GM18868 (cell line): ENCODE measurements around the gene CWC15.
A peak's percentile ranks its signal among the peaks of the same experiment; 100 is the strongest.
"Not testable (repeated sequence)": the region's sequence is repeated elsewhere in the genome, so short reads cannot be mapped to it uniquely, and the experiment has no call there.

Experiments used
- ATAC-seq: cut with Tn5 transposase; IDR thresholded peaks from one replicate; pipeline ENCODE4 v1.9.1; 2021; ENCODE audit warnings: mild to moderate bottlenecking, moderate library complexity; ENCODE audit not compliant: unreplicated experiment

CWC15 gene

DNA sequence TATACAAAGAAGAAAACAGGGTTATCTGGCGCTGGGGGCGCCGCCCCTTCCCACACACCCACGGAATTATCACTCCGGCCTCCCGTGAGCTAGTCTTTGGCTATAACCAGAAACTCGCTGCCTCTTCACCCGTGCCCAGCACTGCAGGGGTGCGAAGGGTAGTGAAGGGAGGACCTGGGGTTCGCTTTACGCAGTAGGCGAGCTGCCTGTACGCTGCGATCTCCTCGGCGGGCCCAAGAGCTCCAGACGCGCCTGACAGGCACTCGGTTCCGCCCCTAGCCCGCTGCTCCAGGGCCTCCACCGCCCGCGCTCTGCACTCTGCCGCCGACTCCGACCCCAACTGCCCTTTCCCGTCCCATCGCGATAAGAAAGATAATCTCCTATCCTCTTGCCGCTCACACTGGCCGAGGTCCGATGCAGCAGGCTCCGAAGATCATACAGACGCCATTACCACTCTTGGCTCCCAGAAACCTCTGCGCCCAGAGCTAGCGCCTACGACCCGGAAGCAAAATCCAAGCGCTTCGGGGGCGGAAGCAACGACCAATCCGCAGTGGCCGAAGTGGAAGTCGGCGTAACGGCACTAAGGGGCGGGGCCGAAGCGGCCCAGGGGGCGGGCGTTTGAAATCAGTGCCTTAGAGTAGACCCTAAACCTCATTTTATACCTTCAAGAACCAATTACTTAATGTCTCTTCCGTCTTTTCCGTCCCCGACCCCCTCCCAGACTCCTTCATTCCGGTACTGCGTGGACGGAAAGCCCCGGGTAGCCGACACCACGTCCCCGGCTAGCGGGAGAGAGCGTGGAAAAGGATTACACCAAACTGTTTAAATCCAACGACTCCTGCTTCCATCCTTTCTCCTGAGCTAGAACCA is at the start of gene CWC15, which contains the start of gene KDM4D:
Gene CWC15, minus strand, starts transcription at position 458 of the 870 bp plus-strand sequence. CDS start 1,371 bp downstream, outside the sequence.
Gene KDM4D, plus strand, starts transcription at position 611 of the 870 bp plus-strand sequence. CDS start 23,664 bp downstream, outside the sequence.
- ATAC-seq, result peak; percentile 100

DNA sequence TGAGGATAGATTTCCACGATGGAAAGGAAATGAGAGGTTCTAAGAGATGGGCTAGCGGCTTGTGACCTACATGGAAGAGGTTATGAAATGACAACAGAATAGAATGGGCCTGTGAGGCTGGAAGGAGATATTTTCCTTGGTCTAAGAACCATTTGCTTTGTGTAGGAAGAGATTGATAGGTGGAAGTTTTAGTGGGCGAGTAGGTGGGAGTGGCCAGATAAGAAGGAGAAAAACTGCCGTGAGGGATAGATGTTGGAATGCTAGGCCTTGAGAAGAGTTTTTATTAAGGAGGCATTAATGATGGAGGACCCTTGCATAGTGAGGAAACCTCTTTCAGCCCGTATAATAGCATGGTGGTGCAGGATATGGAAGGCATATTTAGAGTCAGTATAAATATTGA is 48.1 kb upstream of the CWC15 start:
- ATAC-seq, result not testable (repeated sequence)

DNA sequence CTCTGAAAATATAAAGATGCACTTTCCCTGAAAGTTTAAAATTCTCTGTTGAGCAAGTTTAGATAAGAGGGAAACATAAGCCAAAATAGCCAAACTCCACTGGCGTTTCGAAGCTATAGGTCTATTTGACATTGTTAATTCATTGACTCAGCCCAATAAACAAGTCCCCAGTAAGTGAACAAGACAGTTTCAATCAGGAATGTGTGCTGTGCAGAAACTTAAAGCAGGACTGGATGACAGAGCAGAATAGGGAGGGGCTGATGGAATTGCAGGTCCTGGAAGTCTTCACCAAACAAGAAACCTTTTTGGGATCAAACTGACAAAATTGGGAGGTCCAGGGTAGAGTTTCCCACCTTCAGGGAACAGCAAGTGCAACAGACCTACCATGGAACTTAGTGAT is 42.8 kb upstream of the CWC15 start:
- ATAC-seq, result no peak

DNA sequence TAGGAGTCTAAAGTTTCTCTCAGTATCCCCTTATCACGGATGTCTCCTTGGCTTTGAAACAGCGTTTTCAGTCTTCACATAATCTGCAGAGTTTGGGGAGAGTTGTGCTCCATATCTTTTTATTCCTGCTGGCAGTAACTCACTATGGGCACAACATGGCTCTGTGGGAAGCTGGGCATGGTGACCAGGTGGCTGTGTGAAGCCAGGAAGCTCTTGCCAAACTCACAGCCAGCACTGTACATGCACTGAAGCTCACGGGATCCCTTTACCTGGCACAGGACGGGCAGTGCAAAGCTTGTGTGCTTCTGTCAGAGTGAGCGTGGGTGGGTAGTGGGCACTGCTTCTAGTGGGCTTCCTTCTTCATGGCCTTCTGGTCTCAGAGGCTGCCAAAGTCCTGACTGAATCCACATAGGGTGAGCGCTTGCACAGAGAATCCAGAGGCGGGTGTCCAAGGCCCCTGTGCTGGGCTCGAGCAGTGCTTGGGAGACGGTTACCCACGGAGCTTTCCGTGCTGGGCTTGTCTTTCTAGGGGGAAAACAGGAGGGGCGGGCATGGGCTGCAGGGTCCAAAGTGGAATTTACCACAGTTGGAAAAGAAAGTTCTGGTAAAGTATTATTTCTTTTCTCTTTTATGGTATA is 40.9 kb upstream of the CWC15 start:
- no peak for ATAC-seq

DNA sequence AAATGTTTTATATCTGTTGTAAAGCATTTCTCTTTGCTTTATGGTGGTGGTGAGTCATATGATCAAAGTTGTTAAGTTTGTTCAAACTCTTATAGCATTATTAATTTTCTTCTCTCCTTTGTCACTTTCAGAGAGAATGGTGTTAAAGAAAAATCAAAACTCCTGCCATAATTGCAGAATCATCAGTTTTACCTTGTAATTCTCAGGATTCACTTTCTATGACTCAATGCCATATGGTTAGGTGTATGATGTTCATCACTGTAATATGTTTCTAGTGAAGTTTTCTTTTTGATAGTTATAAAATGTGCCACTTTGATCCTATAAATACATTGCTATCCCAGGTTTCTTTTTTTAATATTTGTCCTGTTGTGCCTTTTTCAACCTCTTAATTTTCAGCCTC is 38.0 kb upstream of the CWC15 start:
- ATAC-seq, result no peak

DNA sequence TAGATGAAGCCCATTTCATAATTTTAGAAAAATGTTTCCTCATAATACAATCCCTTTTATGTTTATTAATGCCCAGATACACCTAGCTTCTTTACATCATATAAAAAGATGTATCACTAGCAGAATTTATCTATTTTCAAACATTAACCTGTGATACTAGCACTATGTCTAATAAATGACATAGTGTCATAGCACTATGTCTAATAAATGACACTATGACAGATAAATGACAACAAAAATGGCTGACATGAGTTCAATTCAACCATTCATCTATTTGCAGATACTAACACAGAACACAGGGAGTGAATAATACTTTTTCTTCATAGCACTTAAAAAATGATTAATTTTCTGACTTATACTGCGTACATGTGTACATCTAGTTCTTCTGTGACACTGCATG is 32.3 kb upstream of the CWC15 start:
- ATAC-seq, result no peak

DNA sequence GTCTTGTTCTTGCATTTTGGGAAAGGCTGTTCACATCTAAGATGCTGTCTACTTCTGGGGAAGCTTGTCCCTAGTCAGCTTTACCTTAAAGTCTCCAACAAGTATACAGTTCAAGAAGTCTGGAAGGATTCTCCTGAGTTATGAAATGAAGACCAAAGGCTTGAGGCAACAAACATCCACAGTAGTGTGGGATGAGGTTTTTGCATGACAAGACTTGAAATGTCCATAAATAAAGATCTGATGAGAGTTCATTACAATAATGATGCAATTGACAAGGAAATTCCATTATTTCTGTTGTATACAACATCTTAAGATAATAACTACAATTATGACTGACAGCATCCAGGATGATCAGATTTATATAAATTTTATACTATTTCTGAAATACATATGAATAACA is 30.4 kb upstream of the CWC15 start:
- no peak for ATAC-seq

DNA sequence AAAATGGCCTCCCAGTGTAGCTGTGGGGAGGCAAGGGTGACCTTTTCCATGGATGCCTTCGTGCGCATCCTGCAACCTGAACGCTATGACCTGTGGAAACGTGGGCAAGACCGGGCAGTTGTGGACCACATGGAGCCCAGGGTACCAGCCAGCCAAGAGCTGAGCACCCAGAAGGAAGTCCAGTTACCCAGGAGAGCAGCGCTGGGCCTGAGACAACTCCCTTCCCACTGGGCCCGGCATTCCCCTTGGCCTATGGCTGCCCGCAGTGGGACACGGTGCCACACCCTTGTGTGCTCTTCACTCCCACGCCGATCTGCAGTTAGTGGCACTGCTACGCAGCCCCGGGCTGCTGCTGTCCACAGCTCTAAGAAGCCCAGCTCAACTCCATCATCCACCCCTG is 24.9 kb upstream of the CWC15 start:
- ATAC-seq, result no peak

DNA sequence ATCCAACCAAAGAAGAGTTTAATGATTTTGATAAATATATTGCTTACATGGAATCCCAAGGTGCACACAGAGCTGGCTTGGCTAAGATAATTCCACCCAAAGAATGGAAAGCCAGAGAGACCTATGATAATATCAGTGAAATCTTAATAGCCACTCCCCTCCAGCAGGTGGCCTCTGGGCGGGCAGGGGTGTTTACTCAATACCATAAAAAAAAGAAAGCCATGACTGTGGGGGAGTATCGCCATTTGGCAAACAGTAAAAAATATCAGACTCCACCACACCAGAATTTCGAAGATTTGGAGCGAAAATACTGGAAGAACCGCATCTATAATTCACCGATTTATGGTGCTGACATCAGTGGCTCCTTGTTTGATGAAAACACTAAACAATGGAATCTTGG is 24.1 kb upstream of the CWC15 start:
- no peak for ATAC-seq

DNA sequence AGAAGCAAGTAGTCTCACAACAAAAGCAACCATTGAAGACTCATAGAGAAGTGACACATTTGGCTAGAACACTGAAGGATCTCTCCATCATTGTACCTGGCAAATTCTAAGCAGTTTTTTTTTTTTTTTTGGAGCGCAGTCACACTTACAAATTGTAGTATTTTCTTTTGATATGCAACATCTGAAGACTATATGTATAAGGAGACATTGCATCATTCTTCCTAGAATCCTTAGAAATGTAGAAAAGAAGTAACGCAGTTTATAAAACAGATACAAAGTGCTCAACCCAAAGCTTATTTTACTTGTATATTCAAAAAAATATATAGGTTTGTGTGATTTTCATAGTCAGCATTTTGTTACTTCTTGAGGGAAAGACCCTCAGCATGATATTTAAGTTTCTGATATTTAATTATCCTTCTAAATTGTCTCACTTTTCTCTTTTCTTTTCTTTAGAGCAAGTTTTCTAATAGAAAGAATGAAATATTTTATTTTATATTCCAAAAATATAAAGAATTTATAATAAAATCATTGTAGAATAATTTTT is 20.1 kb upstream of the CWC15 start:
- ATAC-seq, result no peak

DNA sequence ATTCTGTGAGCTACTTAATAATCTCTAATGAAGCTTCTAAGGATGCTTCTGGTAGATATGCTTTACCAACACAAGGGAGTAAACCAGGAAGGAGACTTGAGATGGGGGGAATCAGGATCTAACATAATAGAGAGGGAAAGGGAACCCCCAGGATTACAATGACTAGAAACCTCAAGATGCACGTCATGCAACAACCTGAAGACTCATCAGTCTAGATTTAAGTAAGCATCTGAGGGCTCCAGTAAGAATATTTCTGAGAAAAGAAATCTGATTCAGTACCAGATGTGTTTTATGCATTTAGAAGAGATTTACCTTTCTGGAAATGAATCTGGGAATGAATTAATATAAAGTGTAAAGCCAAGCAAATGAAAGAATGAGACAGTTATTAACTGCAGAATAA is 15.4 kb upstream of the CWC15 start:
- ATAC-seq, result no peak

DNA sequence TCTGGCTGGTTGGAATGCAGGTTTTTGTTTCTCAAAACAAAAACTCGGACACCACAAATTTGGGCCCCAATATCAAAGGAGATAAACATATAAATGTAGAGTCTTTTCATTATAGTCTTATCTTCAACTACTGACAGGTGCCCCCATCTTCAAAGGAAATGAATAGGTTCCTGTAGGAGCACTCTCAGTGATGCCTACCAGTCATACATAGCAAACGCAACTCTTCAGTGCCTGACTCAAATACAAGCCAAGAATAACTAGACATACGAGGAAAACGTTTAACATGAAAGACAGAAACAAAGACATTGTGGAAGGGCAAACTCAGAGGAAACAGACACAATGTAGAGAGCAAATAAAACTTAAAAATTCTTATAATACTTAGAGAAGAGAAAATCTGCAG is 14.0 kb upstream of the CWC15 start:
- no peak for ATAC-seq

DNA sequence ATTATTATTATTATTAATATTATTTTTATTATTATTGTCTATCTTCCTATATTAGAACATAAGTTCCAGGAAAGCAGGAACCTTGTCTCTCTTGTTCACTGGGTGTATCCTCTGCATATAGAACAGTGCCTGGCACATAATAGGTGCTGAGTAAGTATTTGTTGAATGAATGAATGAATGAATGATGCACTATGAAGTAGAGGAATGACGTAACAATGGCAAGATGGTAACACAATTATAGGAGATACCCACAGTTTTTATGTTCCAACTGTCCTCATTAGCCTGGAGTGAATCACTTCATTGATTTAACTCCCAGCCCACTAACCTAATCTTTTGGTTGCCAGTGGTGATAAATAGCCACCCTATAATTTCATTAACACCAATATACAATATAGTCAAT is 2.2 kb upstream of the CWC15 start:
- no peak for ATAC-seq

DNA sequence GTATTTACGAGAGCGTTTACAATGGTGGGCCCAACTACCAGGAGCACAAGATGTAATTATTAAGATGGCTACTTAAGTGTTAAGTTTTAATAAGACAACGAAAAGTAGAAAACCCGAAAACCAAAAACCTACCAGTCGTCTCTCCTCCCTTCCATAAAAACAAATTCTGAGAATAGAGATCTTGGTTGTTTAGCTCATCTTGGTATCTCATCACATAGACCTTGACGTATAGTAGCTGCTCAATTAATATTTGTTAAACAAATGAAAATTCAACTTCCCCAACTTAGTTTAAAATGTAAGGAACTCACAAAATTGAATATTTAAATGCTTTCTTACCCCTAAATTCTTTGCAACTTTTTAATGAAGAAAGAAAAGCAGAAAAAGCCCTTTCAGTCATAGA is 822 bp upstream of the CWC15 start:
- no peak for ATAC-seq

DNA sequence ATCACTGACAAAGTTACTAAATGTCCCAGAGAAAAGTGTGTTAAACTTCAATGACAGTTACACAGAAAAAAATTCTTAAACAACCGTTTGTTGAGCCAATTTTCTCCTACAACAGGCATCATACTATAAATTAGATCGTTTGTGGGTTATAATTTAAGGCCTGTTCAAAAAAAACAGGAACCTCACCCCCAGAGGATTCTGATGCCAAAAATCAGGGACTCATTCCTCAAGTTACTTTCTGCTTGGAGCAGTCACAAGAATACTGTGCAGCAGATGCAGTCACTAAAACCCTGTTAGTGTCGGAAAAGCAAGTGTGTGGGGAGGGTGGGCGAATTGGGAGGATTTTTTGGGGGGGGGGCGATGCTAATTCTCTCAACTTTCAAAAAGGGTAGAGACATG is 657 bp downstream of the CWC15 start:
- no peak for ATAC-seq

DNA sequence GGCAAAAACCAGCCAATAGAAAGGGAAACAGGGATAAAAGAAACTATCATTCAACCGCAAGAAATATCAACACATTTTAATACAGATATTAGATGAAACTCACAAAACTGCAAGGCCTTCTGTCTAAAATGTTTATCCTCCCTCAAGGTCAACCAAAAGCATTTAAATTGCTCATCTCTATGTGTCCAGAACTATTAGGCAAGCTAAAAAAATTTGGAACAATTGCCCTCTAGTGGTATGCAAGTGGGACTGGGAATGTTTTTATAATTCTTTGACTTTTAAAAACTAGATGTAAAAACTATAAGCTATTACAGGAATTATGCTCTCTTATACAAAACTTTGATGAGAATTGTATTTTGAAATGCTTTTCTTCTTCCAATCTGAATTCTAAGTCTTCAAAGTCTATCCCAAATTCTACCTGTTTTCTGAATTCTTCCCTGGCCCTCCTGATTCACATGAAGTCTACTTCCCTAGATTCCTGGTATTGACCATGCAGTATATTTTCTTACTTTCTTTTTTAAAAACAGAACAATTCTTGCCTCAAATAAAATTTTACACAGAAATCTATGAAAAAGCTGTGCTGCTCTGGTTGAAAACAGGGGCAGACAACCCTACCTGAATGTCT is 4.9 kb downstream of the CWC15 start:
- no peak for ATAC-seq

DNA sequence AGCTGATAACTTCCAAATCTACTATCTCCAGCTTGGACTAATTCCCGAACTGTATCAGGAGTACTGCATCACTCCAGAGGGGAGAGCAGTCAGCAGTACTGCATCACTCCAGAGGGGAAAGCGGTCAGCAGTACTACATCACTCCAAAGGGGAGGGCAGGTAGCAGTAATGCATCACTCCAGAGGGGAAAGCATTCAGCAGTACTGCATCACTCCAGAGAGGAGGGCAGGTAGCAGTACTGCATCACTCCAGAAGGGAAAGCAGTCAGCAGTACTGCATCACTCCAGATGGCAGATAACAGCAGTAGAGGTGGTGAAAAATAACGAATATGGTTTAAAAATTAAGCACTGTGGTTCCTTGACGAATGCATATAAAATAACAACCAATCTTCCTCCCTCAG is 8.4 kb downstream of the CWC15 start:
- no peak for ATAC-seq

DNA sequence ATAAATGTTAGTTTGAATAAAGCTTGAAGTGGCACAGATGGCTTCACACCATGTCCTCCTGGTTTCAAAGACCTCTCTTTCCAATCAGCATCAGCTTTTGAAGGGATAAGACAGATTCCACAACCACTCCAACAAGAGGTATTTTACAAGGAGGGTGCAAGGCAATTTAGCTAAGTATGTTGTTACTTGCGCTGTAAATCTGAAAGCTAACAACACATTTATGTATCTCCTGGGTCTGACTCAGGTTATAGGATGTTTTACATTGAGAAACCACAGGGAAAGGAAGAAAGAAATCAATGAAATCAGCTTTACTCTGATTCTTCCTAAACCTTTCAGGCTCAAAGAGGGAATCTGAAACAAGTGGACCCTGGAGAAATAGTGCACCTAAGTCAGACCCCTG is 12.1 kb downstream of the CWC15 start:
- no peak for ATAC-seq

DNA sequence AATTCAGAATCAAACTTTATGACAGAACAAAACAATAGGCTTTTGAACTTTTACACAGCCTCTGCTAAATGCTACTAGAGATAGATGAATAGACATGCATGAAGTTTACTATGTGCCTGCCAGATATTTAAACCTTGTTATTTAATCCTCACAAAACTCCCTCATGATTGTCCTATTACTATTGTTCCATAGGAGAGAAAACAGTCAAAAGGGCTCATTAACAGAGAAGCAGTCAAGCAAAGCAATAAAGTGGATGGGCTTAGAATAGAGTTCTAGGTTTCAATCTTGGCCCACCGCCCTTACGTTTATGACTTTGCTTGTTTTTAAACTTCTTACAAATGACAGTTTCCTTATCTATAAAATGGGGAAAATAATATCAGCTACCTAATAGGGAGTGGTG is 12.9 kb downstream of the CWC15 start:
- ATAC-seq, result no peak

DNA sequence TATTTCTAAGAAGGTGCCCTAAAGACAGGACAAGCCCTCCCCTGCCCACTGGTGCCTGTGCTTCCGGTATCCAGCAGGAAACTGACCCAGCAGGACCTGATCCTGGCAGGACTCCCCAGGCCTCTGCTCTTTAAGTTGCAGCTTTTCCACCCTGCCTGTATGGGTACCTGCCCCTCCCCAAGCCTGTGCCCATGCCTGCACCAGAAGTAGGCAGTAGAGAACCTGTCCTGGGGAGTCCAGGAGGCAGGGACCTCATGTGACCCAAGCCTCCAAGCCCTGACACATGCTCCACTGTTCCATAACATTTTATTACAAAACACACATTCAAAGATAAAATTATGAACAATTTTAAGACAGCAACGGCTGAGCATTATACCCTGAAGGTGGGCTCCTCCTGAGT is 14.2 kb downstream of the CWC15 start:
- ATAC-seq, result no peak

DNA sequence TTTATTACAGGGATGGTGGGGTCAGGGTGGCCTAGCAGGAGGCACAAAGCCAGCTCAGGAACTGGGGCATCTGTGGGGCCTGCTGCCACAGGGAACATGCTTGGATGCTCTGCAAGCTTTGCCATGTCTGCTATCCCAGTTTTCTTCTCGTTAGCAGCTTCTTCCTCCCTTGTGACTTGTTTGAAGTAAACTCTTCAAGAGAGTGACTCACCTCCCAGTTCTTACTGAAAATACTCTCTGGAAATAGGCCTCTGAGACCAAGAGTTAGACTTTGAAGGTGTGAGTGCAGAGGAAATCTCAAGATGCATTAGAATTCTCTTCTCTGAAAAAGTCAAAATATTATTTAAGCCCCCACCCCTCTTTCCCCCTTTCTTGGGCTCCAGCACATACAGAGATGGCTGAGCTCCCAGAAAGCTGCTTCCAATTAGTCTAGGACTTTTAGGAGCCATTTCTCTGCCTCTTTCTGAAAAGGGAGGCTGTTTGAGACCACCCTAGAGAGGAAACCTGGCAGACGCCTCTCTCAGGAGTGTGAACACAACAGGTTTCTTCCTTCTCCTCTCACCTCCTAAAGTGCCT is 15.1 kb downstream of the CWC15 start:
- ATAC-seq, result no peak
